ENCODE data around the gene NUDT22. TPM values are rescaled to one million over a fixed set of nuclear protein-coding genes. Genes with fewer than 3 reads are reported as not detected.

The NUDT22 gene, protein sequence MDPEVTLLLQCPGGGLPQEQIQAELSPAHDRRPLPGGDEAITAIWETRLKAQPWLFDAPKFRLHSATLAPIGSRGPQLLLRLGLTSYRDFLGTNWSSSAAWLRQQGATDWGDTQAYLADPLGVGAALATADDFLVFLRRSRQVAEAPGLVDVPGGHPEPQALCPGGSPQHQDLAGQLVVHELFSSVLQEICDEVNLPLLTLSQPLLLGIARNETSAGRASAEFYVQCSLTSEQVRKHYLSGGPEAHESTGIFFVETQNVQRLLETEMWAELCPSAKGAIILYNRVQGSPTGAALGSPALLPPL
- 61.8 and 80.6 TPM in 2 replicates for total RNA-seq (2014; rRNA removed; shearing (Covaris generic))
- 53.3 and 64.0 TPM in 2 replicates for polyA plus RNA-seq (2015; cell fraction: cytosol; rRNA removed)
- polyA plus RNA-seq (2015; cell fraction: nucleus; rRNA removed) = 69.0 and 77.2 TPM in 2 replicates

DNA sequence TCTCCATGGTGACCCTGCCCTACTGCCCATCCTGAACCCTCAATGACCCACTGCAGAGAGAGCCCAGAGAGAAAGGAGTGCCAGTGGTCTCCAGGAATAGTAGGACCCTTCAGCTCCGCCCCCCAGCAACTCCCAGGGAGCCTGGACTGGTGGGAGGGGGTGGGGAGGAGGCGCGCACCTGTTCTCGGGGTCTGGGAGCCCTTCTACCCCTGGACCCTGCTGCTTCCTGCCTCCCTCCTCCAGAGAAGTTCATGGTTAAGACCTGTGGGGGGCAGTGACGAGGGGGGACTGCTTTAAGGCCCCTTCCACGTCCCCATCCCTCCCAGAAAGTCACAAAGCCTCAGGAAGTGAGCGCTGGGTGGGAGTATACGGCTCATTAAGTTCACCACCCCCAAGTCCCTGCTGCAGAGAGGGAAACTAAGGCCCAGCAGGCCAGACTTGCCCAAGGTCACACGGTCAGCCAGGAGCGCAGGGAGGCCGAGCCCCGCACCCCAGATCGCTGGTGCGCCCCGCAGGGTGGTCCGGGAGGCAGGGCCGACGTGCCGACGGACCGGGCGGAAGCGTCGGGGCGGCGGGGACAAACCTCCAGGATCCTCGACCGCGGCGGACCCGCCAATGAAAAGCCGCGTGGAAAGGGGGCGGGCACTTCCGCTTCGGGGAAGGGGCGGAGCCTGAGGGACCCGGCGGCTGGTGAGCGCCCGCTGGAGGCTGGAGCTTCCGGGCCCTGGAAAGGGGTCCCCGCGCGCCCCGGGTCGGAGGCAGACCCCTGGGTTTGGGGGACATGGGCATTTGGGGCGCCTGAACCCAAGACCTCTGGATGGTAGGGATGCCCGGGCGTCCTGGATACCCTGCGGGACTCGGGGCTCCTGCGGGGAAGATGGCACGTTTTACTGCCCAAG is at the start of gene NUDT22, which contains the start of gene TRPT1:
Gene NUDT22 (plus strand): TSS at position 667 of the 899 bp plus-strand sequence. CDS start 379 bp downstream, outside the sequence.
Gene TRPT1 (minus strand): TSS at position 579 of the 899 bp plus-strand sequence. CDS start 326 bp downstream, at position 253.
- peak; percentile 83 for DNase-seq (ENCODE audit: low read depth)

DNA sequence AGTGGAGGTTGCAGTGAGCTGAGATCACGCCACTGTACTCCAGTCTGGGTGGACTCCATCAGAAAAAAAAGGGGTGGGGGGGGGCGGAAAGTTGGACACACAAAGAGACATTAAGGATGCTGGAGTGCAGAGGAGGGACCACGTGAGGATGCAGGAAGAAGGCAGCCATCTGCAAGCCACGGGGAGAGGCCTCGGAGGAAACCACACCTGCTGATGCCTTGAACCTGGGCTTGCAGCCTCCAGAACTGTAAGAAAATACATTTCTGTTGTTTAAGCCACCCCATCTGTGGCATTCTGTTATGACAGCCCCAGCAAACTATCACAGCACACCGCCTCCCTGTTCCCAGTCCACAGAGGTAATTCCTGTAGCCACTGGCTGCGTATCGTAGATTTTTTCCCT is 49.3 kb upstream of the NUDT22 start:
- no peak for DNase-seq (ENCODE audit: low read depth)

DNA sequence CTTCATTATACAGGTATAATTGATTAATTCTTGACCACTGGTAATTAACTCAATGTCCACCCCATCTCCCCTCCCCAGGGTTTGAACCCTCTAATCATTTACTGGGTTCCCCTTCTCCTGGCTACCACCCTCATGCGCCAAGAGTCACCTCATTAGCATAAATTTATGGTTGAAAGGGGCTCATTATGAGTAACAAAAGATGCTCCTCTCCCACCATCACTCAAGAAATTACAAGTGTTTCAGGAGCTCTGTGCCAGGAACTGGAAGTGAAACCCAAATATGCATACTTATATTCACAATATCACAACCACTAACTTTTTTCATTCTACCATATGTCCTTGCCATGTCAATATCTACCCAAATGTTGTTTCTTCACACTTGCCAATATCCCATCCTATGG is 47.9 kb upstream of the NUDT22 start:
- DNase-seq (ENCODE audit: low read depth) = no peak

DNA sequence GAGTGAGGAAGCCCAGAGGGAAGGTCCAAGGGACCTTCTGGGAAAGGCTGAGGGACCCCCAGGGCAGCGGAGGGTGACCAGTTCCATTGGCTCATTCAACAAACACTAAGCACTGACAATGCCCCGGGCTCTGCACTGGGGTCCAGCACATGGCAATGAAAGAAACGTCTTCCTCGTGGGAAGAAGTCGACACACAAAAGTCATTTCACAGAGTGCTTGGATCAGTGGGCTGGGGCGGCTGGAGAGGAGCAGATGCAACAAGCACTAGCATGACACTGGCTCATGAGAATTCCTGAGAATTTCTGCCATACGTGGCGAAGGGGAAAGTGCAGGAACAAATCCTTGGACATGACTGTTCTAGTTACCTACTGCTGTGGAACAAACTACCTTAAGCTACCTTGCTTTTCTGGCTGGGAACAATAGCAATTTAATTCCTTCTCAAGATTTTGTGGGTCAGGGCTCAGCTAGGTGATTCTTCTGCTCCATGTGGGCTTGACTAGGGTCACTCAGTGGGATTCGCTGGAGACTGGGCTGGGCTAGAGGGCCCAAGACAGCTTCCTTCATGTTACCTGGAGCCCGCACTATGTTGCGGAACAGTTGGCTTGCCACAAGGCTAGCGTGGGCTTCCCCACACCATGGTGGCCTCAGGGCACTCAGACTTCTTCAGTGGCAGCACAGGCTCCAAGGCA is 47.0 kb upstream of the NUDT22 start:
- DNase-seq (ENCODE audit: low read depth) = no peak

DNA sequence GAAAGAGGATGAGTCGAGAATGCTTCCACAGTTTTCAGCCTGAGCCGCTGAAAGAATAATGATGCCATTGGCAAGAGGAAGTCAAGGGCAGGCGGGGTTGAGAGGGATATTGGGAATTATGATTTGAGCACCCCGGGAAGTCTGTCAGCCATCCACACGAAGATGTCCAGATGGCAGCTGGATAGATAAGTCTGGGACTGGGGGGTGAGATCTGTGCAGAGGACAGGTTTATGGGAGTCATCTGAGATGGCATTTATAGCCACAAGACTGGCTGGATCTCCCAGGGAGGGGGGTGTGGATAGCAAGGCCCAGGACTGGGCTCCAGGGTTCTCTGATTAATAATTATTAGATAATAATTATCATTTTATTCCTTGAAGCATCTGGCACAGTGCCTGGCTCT is 45.2 kb upstream of the NUDT22 start:
- no peak for DNase-seq (ENCODE audit: low read depth)

DNA sequence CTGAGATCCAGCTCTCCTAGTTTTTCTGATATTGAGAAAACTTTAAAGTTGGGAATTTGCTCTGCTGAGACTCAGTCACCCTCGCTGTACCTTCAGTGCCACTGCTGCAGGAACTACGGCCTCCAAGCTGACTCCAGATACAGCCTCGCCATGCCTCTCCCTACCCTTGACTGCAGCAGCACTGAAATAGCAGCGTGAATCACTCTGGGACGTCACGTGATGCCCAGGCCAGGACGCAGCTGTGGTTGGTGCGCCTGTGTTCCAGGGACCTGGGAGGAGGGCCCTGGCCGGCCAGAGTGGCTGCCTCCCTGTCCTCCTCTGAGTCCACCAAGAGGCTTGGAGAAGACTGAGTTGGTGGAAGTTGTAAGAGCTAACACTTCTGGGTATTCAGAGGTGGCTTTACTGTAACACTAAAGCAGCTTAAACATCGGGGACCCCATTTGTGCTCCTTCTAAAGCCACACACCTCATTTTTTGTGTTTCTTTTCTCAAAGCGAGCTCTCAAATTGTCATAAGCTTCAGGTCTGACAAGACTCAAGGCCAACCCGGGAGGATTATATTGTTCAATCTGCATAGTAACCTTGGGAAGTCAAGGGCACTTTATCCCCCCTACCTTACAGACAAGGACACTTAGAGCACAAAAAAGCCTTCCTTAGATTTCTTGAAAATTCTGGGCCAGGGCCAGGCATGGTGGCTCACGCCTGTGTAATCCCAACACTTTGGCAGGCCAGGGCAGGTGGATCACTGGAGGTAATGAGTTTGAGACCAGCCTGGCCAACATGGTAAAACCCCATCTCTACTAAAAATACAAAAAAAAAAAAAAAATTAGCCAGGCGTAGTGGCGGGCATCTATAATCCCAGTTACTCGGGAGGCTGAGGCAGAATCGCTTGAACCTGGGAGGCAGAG is 44.3 kb upstream of the NUDT22 start:
- peak; percentile 94 for DNase-seq (ENCODE audit: low read depth)

DNA sequence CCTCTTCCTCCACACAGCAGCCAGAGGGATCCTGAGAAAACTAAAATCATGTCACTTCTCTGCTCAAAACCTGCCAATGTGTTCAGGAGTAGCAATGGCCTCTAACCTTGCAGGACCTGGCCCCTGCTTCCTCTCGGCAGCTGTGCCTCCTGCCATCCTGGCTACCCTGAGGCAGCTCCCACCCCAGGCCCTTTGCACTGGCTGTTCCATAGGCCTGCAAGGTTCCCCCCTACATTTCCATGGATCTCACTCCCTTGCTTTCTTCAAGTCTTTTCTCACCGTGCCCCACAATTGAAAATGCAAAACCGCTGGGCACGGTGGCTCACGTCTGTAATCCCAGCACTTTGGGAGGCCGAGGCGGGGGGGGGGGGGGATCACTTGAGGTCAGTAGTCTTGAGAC is 42.2 kb upstream of the NUDT22 start:
- no peak for DNase-seq (ENCODE audit: low read depth)

DNA sequence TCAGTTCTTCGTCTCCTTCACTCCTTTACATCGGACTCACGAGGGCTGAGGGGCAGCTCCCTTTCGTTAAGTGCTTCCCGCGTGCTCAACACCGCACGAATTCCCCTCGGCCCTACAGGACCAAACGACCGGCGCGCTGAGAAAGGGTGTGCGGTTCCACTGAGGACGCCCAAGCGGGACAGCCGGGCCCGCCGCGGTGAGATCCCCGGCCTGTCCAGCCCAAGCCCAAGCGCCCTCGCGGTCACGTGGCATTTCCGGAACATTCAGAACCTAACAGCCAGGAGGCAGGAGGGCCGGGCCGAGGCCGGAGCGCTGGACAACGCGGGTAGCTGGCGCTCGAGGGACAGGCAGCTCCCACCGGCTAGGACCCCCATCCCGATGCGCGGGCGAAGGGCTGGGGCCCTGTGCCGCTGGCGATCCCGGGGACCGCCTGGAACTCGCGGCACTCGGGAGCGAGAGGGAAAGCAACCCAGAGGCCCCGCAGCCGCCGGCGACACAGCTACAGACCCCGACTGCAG is 40.8 kb upstream of the NUDT22 start:
- no peak for DNase-seq (ENCODE audit: low read depth)

DNA sequence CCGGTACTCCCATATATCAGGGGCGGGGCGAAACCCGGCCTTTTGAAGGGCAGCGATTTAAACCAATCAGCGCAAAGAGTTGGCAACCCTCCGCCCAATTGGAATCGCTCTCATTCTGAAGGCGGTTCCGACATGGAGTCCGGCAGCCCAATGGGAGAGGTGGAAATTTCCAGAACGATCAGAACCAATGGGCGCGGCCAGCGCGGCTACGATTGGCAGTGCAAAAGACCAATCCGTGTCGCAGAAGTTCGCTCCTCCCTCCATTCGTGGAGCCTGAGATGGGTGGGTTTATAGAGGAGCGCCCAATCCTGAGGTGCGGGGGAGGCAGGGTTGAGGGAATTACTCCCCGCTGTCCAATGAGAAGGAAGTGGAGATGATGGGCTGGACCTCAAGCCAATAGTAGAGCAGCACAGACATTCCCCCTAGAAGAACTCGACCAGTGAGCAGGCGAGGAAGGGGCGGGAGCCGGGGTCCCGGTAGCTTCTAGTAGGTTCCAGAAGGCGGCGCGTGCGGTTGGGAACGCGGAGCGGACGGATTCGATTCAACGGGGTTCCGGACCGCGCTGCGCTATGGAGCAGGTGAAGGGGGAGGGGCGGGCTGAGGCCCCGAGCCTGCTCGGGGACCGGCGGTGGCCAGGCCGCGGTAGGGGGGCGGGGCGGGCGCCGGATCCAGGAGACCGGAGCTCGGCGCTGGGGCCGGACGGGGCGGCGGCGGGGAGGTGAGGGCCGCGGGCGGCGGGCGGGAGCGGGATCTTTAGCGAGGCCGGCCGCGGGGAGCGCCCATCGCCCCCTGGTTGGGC is 40.2 kb upstream of the NUDT22 start, which contains the start of gene STIP1:
Gene STIP1 (plus strand): TSS at position 479 of the 799 bp plus-strand sequence. CDS start 91 bp downstream, at position 570.
- DNase-seq (ENCODE audit: low read depth) = peak; percentile 100

DNA sequence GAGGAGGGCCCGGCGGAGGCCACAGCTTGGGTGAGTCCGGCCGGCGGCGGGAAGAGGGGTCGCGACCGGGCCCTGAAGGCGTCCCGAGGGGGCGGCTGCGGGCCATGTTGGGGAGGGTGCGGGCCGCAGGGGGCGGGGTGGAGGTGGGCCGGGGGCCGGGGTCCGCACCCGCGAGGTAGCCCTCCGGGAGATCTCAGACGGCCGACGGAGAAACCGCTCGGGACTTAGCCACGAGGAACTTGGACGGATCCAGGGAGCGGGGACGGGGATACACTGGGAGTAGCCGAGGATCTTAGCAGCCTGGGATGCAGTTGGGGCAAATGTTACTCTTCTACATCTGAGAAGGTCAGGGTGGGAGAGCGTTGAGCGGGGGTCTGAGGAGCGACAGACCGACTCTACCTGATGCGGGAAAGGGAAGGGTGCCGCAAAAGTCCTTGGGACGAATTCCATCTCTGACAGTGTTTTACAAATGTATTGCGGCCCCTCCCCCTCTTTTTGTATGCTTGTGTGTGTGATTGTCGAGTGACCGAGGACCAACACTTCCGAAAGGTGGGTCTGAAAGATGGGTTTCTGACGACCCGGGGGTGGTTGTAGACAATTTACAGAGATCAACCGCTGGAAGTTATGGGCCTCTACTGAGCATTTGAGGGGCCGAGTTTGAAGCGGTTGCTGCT is 39.4 kb upstream of the NUDT22 start:
- DNase-seq (ENCODE audit: low read depth) = no peak

DNA sequence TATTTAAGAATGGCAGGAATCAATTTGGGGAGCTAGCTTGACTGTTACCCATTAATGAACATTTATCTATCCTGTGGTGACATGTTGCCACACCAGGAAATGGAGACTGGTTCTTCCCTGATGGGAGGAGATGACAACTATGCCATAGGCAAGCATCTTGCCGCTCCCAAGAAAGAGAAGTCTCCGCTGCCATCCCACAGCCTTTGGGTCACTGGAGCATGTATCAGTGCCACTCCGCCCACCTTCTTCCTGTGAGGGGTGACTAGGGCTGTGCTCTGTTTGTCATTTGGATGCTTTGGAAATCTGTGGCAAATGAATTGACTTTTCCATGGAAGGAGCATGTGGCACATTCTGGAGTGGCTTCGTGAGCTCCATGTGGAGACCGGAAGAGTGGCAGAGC is 33.6 kb upstream of the NUDT22 start:
- DNase-seq (ENCODE audit: low read depth) = no peak

DNA sequence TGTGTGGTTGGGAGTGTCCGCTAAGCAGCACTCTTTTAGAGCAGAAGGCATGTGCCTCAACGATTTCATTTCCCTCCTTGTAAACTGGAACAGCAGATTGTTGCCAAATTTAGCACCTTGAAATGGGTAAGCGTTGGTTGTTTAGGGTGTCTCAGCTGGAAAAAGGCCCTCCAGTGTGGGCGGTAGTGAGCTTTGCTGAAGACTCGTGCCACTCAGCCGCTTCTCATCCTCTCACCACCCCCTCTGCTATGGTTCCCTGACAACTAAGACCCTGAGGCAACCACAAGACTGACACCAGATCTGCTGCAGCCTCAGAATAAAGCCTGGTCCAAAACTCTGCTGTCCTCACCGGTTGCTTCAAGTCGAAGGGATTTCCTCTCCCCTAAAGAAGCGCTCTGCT is 29.4 kb upstream of the NUDT22 start:
- DNase-seq (ENCODE audit: low read depth) = no peak

DNA sequence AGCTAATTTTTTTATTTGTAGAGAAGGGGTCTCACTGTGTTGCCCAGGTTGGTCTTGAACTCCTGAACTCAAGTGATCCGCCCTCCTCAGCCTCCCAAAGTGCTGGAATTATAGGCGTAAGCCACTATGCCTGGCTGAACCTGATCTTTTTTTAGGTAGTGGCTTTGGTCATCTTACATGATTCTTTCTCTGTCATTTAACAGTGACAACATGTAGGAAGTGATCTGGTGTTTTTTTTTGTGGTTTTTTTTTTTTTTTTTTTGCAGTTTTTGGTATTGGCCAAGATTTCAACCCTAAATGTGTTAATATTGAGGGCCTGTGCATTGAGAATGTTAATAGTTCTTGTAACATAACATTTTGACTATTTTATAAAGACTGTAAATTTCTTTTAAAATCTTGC is 27.6 kb upstream of the NUDT22 start:
- no peak for DNase-seq (ENCODE audit: low read depth)

DNA sequence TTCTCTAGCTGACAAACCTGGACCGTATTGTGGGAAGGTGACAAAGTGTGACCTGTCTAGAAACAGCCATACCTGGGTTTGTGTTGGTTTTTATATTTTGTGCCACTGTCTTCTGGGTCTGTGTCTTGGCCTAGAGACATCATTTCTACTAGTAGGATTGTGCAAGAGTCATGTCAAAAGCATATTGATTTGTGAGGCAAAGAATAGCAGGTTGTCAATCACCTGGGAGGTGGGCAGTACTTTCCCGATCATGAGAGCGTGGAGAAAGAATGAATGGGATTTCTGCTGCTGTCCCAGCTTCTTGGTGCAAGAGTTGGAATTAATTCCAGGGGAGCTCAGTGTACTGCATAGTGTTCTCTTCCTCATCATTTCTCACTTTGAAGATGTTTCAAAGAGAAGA is 24.5 kb upstream of the NUDT22 start:
- DNase-seq (ENCODE audit: low read depth) = no peak

DNA sequence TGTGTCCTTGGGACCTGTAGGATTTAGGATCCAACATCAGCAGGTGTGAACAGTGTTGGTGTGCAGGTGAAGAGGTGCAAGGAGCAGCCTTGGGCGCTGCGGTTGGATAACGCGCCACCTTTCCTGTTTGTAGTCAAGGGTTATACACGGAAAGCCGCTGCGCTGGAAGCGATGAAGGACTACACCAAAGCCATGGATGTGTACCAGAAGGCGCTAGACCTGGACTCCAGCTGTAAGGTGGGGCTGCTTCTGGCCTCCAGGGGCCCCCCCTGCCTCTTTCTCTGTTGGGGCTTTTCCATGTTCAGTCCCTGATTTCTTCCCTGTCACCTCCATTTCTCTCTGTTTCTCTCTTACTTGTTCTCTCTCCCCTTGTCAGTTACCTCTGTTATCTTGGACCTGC is 23.1 kb upstream of the NUDT22 start:
- no peak for DNase-seq (ENCODE audit: low read depth)

DNA sequence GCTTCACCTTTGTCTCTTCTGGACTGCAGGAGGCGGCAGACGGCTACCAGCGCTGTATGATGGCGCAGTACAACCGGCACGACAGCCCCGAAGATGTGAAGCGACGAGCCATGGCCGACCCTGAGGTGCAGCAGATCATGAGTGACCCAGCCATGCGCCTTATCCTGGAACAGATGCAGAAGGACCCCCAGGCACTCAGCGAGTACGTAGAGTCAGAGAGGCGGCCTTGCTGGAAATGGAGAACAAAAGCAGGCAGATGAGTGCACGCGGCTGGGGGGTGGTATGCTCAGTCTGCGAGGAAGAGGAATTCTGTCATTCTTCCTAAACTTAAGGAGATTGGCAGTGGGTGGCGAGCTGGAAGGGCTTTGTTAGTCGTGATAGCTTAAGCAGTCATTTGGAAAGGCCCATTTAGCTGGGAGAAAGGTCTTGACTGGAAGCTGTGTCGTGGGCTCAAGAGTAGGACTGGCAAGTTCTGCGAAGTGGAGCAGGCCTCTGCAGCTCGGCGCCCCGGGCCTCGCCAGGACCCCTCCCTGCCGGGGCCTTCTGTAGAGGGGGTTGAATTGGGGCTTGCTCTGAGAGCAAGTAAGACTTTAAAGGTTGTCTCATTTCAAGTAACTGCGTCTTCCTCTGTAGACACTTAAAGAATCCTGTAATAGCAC is 22.5 kb upstream of the NUDT22 start:
- no peak for DNase-seq (ENCODE audit: low read depth)

DNA sequence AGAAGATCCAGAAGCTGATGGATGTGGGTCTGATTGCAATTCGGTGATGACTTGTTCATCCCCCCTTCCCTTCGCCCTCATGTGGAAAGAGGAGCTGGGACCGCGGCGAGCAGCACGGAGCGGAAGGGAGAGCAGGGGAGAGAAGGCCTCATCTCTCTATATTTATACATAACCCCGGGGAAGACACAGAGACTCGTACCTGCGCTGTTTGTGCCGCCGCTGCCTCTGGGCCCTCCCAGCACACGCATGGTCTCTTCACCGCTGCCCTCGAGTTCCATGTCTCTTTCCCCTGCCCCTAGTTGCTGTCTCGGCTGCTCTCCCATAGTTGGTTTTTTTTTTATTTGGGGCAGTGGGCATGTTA is 22.0 kb upstream of the NUDT22 start:
- DNase-seq (ENCODE audit: low read depth) = no peak

DNA sequence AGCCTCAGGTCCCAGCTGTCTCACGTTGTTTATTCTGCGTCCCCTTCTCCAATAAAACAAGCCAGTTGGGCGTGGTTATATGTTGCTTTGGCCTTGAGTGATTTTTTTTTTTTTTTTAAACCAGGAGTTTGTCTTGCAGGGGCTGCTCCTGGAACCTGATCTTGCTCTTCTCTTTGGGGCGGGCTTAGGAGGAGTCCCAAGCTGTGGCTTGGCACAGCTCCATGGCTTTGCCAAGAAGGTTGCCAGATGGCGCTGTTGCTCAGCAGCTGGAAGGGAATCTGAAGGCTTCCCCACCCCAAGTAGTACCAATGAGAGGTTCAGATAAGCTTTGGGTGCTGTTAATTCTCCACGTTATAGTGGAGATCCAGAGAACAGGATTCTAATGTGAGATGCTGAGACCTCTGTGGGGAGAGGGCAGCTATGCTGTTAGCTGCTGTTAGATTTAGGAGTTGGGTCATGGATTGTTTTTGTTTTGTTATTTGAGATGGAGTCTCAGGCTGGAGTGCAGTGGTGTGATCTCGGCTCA is 21.5 kb upstream of the NUDT22 start:
- peak; percentile 93 for DNase-seq (ENCODE audit: low read depth)

Data from HT1080 (cell line).